ENCODE measurements around the gene PPM1N.
"Not testable (repeated sequence)": the region's sequence is repeated elsewhere in the genome, so short reads cannot be mapped to it uniquely, and the experiment has no call there.

Gene PPM1N

DNA sequence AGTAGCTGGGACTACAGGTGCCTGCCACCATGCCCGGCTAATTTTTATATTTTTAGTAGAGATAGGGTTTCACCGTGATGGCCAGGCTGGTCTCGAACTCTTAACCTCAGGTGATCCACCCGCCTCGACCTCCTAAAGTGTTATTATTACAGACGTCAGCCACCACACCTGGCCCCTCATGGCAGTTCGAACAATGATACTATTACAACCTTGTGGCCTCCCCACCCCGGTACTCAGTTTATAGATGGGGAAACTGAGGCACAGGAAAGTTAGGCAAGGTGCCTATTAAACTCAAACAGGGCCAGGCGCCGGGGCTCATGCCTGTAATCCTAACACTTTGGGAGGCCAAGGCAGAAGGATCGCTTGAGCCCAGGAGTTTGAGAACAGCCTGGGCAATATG, 12.1 kb downstream of the PPM1N start:
- DNase-seq = not testable (repeated sequence)

DNA sequence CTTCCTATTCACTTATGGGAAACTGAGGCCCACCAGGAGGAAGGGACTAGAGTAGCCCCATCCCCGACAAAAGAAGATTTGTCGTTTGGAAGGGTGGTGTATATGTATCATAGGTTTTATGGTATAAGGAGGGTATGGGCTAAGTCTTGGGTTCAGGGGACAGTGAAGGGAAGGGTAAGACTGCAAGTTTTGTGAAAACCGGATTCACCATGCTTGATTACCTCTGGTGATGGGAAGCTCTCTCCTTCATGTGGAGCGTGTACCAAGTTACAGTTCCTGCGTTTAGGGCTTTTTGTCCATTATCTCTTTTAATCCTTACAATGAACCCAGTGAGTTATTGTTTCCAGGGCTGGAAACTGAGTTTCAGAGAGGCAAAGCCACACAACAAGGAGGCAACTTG, 12.8 kb downstream of the PPM1N start:
- no peak for DNase-seq

DNA sequence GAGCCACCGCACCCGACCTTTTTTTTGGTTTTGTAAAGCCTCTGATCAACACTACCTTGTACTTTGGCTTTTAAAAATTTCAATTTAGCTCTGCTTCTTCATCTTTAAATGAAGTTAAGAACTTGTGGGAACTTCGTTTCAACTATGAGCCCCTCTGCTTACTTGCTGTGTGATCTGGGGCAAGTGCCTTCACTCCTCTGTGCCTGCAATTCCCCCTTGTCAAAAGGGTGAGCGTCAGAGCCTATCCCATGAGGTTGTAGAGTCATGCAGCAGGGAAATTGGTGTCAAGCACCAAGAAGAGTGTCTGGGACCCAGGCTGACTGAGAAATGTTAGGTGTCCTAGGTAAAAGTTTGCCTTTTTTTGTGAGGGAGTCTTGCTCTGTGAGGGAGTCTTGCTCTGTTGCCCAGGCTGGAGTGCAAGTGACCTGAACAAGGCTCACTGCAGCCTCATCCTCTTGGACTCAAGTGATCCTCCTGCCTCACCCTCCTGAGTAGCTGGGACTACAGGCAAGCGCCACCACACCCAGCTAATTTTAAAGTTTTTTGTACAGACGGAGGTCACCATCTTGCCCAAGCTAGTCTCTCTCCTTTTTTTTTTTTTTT, 14.7 kb downstream of the PPM1N start:
- no peak for DNase-seq

DNA sequence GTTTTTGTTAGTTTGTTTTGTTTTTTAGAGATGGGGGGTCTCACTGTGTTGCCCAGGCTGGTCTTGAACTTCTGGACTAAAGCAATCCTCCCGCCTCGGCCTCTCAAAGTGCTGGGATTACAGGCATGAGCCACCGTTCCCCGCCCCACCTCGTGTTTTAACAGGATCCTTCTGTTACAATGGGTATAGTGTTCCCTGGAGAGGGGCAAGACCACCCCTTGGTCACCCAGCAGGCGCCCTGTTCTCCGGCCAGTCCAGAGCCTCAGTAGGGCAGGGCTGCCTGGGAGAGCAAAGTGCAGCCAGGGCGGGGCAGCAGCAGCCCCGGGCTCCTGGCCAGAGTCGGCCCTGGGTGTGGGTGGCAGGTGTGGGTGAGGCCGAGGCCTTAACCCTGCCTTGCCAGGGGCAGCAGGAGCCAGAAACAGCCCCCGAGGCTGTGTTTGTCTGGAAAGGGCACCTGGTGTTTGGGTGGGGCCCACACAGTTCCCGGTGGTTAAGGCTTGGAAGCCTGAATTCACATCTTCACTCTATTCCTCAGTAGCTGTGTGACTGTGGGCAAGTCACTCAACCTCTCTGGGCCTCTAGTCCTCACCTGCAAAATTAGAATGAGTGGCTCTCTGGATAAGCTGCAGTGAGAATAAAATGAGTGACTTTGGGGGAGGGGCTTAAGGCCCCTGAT, 16.3 kb downstream of the PPM1N start:
- DNase-seq = no peak

DNA sequence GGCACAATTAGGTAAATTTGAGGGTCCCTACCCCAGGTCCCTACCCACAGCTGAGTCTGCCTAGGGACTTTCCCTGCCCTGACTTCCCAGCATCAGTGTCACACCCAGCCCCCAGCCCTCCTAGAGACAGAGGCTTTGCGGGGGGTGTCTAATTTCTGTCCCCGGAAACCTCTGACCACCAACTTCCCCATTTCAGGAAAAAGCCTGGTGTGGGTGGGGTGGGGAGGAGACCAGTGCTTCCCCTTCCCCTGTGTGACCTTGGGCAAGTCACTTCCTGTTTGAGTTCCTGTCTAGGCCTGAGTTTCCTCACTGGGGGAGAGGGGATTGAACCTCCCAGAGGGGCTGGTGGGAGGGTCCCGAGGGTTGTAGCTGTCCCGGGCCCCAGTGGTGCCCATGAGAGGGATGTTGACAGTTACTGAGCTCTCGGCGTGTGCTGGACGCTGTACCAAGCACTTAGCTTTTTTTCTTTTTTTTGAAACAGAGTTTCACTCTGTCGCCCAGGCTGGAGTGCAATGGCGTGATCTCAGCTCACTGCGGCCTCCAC, 16.9 kb downstream of the PPM1N start:
- peak; percentile 24 for DNase-seq

DNA sequence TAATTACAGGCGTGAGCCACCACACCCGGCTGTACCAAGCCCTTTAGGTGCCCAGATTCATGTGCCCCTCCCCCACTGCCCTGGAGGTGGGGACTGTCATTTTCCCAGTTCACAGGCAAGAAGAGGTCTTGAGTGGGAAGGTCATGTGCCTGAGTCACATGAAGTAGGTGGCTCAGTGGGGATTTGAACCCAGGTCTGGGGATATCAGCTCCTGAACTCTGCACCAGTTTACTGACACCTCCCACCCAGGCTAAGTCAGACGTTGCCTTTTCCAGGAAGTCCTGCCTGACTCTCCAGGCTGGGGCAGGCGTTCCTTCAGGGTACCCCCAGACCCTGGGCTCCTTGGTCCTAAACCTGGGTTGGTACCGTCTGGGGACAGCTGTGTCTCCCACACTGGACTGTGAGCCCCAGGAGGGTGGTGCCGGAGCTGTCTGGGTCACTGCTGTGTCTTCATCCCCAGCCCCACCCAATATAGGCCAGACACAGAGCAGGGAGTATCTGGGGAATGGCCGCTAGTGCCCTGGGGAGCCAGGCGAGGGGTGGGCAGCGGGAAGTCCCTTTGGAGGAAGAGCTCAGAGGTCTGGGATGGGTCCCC, 17.7 kb downstream of the PPM1N start:
- peak; percentile 30 for DNase-seq

DNA sequence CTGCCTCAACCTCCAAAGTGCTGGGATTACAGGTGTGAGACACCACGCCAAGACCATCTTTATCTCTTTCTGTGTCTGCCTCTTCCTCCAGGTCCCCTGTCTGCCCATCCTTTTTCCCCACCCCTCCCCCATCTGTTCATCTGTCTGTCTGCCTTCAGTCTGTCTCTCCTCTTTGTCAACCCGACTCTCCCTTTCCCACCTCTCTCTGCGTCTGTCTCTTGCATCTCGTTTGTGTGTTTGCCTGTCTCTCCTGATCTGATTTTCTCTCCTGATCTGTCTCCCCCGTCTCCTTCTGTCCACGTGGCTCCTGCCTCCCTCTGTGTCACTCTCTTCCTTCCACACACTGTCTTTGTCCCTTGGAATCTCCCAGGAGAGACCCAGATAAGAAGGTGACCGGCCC, 19.0 kb downstream of the PPM1N start:
- no peak for DNase-seq

DNA sequence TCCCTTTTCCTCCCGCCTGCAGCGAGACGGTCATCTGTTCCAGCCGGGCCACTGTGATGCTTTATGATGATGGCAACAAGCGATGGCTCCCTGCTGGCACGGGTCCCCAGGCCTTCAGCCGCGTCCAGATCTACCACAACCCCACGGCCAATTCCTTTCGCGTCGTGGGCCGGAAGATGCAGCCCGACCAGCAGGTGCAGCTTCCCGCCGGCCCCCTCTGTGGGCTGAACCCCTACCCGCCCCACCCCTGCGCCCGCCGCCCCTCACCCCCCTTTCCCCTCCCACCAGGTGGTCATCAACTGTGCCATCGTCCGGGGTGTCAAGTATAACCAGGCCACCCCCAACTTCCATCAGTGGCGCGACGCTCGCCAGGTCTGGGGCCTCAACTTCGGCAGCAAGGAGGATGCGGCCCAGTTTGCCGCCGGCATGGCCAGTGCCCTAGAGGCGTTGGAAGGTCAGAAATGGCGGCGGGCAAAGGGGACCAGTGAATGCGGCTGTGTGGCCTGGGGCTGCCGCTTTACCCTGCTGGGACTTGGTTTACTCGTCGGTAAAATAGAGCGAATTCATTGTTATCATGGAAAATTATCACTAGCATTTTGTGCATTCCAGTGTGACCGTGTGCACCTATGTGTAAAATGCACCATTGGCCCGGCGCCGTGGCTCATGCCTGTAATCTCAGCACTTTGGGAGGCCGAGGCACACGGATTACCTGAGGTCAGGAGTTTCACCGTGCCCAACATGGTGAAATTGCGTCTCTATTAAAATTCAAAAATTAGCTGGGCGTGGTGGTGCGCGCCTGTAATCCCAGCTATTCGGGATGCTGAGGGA, 19.6 kb downstream of the PPM1N start:
- no peak for DNase-seq

DNA sequence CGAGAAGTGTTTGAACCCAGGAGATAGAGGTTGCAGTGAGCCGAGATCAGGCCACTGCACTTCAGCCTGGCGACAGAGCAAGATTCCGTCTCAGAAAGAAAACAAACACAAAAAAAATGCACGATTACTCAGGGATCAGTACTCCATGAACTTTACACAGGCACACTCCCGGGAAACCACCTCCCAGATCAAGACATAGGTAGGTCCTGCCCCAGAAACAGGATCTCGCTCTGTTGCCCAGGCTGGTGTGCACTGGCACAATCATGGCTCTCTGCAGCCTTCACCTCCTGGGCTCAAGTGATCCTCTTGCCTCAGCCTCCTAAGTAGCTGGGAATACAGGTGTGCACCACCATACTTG, 20.2 kb downstream of the PPM1N start:
- no peak for DNase-seq

DNA sequence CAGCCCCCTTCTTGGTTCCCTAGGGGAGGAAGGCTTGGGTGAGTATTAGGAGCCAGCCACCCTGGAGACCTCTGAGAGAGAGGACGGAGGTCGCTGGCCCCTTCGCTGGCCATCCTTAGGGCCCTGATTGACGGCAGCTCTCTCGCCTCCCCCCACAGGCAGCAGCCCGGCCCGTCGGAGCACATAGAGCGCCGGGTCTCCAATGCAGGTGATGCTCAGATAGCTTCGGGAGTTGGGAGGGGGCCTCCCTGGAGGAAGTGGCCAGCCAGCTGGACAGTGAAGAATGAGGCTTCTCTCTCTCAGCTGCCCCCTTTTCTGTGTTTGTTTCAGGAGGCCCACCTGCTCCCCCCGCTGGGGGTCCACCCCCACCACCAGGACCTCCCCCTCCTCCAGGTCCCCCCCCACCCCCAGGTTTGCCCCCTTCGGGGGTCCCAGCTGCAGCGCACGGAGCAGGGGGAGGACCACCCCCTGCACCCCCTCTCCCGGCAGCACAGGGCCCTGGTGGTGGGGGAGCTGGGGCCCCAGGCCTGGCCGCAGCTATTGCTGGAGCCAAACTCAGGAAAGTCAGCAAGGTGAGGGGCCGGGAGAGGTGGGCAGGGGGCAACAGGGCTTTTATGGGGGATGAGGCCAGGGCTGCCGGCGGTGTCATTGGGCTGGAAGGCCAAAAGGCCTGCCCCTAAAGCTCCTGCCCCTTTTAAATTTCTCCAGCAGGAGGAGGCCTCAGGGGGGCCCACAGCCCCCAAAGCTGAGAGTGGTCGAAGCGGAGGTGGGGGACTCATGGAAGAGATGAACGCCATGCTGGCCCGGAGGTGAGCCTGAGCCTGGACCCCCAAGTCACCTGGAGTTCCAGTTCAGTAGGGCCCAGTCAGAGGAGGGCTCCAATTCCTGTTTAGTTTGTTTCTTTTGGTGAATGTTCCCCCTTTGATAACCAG, 24.0 kb downstream of the PPM1N start:
- DNase-seq = no peak

DNA sequence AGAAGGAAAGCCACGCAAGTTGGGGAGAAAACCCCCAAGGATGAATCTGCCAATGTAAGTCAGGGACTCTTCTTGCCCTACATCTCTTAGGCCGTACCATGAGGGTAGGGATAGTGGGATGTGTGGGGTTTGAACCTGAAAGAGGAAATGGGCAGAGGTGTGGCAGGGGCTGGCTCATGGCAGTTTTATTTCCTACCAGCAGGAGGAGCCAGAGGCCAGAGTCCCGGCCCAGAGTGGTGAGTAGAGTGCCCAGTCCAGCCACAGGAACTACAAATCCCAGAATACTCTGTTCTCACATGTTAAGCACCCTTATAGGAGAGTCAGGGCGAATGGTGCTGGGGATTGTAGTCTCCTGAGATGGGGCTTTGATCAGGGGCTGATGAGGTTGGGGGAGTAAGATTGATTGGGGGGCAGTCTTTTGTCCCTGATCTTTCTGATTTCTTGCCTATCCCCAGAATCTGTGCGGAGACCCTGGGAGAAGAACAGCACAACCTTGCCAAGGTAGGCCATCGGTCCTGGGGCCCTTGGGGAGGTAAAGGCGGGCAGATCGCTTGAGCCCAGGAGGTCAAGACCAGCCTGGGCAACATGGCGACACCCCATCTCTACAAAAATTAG, 25.5 kb downstream of the PPM1N start:
- peak; percentile 46 for DNase-seq

DNA sequence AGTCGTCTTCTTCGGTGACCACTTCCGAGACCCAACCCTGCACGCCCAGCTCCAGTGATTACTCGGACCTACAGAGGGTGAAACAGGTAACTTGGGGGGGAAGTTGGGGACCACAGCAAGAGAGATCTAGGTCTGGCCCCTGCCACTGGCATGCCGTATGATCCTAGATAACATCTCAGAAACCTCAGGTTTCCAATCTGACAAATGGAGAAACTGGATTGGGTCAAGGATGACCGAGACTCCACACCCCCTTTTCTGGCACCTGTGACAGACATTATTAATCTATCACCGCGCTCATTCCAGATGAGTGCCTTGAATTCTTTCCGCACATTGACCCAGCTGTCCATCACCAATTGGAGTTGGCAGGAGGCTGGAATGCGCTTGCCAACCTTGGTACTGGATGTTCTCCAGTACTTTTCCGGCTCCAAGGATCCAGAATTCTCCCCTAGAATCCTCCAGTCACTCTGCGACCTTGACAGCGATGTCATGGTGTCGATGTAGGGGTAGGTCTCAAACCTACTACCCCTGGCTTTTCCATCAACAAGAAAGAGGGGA, 26.4 kb downstream of the PPM1N start:
- no peak for DNase-seq

DNA sequence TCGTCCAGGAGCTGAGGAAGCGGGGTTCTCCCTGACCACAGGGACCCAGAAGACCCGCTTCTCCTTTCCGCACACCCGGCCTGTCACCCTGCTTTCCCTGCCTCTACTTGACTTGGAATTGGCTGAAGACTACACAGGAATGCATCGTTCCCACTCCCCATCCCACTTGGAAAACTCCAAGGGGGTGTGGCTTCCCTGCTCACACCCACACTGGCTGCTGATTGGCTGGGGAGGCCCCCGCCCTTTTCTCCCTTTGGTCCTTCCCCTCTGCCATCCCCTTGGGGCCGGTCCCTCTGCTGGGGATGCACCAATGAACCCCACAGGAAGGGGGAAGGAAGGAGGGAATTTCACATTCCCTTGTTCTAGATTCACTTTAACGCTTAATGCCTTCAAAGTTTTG, 27.9 kb downstream of the PPM1N start:
- DNase-seq = no peak

DNA sequence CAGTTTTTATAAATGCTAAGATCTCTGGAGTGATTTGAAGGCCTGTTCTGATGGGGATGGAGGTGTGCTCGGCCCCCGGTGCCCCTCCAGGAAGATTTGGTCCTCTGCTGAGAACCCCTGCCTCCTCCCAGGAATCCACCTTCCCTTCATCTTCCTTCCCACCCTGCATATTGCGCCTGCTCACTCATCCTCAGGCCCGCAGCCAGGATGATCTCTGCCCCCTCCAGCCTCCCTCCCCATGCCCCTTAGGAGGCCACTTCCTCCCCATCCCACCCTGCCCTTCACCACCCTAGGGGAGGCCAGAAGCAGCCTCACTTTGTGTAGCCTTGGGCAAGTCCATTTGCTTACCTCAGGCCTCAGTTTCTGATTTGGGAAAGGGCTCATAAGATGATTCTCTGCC, 28.7 kb downstream of the PPM1N start:
- DNase-seq = no peak

DNA sequence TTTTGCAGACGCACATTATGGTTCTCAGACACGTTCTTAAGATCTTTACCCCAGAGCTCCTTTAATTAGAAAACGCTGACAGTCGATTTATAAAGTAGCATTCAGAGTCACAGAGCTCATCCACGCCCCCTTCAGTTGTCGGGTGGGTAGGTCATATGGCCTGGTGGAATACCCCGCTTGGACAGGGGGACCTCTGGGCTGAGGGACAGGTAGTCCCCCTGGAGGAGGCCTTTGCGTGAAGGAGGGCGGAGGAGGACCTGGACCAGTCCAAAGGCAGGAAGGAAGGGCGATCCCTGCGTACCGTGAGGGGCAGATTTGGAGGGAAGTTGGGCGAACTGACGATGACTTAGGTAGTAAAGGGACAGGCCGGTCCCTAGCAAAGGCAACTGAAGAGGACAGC, 29.5 kb downstream of the PPM1N start:
- DNase-seq = no peak

DNA sequence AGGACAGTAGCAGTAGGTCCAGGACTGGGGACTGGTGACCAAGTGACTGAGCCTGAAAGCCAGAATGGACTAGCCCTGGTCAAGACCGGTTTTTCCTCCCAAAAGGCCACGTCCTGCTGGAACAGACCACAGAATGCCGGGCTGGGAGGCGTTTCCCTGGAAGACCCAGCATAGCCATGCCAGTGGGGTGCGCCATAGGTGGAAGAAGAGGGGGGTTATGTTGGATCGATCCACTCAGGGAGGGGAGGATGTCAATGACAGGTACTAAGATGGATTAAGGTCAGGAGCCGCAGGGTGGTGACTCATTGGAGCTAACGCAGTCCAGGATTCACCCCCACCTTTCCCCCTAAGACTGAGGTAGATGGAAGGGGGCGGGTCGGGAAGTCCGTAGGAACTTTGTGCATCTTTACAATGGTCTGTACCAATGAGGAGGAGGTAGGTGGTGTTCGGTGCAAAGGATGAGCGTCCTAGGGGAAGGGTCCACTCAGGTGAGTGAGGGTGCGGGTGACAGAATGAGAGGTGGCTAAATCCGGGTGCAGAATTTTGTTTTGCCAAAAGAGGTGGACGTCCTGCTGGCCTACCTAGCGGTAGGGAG, 30.0 kb downstream of the PPM1N start:
- DNase-seq = no peak

DNA sequence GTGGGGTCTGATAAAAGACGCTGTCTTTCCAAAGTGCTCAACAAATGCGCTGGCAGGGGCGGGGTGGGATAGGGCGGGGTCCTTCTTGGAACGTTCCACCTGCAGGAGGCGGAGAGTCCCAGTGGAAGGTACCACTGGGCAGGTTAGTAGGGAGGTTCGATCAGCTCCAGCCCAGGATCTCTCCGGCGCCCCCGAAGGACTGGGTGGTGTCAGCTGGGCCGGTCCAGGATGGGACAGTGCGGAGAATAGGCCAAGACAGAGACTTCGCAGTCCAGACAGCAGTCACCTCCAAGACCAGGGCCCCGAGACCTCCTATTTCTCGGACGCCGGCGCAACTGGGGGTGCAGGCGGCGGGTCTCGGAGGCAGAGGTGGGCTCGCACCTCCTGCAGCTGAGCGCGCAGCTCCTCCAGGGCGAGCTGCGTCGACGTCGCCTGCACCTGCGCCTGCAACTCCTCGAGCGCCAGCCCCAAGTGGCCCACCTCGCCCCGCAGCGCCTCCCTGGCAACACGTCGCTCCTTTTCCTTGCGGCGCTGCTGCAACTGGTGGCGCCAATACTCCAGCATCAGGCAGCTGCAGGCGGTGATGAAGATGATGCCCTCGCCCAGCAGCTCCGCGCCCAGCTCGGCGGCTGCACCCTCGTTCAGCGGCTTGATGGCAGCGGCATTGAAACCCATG, 30.6 kb downstream of the PPM1N start:
- no peak for DNase-seq

DNA sequence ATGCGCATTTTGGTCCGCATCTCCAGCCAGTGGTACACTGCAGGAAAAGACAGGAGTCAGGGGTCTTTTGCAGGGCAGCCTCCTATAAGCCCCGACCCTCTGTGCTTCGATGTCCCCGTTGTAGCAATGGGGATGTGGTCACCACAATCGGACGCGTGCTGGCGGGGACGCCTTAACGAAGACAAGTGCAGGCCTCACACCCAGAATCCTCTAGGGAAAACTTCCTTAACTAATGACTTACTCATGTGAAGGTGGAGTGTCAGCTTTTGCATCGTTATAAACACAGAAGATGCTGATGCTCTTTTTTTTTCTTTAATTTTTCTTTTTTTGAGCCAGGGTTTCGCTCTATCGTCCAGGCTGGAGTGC, 31.2 kb downstream of the PPM1N start:
- DNase-seq = no peak

DNA sequence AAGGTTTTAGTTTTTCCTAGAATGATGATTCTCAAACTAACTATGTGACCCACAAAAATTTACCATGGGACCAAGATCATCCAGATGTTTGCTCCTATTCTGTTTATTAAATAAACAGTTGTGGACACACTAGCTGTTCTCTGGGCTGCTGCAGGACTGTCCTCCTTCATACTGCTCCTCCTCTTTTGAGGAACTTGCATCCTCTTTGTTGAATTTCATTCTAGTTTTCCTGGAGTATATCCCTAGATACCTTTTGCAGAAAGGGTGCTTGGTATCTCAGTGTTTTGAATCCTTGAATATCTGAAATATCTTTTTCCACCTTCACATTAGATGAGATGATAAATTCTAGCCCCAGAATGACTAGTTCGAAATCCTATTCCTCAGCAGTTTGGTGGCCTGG, 33.1 kb downstream of the PPM1N start:
- DNase-seq = no peak

DNA sequence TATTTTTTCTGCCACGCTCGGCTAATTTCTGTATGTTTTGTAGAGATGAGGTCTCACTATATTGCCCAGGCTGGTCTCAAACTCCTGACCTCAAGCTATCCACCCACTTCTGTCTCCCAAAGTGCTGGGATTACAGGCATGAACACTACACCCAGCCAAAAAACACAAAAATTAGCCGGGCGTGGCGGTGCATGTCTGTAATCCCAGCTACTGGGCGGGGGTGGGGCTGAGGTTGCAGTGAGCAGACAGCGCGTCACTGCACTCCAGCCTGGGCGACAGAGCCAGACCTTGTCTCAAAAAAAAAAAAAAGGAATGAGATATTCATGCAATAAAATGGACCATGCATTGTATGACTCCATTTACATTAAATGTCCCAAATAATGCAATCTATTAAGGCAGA, 41.2 kb downstream of the PPM1N start:
- DNase-seq = no peak

DNA sequence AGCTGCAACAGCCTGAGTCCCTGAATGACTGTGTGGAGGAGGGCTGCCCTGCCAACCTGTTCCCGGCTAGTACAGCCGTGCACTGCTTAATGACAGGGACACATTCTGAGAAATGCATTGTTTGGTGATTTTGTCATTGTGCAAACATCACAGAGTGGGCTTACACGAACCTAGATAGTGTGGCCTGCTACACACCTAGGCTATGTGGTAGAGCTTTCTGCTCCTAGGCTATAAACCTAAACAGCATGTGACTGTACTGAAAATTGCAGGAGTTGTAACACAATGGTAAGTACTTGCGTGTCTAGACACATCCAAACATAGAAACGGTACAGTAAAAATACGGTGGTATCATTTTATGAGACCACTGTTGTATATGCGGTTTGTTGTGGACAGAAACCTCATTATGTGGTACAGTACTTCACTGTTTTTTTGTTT, 44.0 kb downstream of the PPM1N start:
- no peak for DNase-seq

Measured in activated T-cell treated with anti-CD3 and anti-CD28 coated beads for 4 hours (primary cell).